GM18499 (cell line): ENCODE results near the gene UGCG.
"Not testable (repeated sequence)": the region's sequence is repeated elsewhere in the genome, so short reads cannot be mapped to it uniquely, and the experiment has no call there.

Experiments used
- ATAC-seq: cut with Tn5 transposase; IDR thresholded peaks from one replicate; pipeline ENCODE4 v1.9.1; 2021; ENCODE audit warnings: moderate number of reproducible peaks; ENCODE audit not compliant: insufficient read depth, unreplicated experiment

The UGCG gene

DNA sequence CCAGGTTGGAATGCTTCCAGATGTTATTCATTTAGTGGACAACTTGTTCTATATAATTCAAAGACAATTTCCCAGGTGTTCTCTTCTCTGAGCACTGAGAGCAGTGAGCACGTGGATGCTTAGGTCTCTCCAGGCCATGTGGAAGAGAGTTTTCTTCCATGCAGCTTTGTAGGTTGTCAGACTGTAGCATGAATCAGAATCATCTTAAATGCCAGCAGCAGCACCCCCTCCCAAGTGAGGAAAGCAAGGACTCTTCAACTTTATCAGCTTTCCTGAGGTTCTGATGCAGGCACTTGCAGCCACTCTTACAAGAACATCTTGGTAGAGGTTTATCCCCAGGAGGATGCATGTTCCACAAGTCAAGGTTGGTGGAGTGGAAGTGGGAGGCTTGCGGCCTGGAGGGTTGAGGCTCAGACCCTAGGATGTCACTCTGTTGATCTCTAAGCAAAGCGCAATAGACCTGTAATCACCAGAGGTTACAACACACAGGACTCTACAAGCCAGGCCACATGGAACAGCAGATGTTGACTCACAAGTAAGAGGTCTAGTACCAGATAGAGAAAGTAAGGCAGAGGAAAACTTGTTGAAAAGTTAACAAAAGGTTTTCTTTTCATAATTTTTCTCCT is 47.7 kb downstream of the UGCG start:
- ATAC-seq: no peak

DNA sequence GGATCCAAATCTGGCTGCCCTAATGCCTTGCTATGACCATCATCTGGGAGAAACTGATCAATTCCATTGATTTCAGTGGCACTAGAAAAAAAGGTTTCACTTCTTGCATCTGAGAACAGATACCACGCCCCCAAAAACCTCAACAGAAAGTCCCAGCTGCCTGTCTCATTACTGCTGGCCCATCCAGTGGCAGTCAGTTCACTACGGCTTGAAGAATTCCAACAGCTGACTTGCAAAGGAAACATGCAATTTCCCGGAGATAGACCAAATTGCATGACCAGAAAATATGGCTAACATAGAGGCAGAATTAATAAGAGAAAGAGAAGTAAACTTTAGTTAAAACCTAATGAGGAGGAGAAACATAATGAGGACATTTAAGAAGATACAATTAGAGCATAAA is 48.6 kb downstream of the UGCG start:
- peak; percentile 61 for ATAC-seq

DNA sequence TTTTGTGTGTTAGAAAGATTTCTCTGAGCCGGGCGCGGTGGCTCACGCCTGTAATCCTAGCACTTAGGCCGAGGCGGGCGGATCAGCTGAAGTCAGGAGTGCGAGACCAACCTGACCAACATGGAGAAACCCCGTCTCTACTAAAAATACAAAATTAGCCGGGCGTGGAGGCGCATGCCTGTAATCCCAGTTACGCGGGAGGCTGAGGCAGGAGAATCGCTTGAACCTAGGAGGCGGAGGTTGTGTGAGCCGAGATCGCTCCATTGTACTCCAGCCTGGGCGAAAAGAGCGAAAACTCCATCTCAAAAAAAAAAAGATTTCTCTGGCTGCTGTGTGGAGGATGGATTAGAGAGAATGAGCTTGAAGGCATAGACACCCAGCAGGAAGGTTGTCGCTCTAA is 51.5 kb downstream of the UGCG start:
- ATAC-seq: not testable (repeated sequence)

DNA sequence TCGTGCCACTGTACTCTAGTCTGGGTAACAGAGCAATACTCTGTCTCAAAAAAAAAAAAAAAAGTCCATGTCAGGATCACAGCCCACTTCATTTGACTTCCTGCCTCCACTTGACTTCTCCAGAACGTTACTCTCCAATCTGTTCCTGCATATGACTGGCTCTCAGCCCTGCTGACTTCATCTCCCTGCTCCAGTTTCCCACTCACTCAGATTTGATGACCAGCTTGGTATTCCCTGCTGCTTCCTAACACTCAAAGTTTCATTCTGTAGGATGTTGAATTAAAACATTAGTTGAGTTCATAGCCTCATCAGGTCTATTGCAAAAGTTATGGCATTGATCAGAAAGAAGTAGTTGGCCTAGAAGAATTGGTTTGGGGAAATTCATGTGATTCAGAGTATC is 52.3 kb downstream of the UGCG start:
- no peak for ATAC-seq

DNA sequence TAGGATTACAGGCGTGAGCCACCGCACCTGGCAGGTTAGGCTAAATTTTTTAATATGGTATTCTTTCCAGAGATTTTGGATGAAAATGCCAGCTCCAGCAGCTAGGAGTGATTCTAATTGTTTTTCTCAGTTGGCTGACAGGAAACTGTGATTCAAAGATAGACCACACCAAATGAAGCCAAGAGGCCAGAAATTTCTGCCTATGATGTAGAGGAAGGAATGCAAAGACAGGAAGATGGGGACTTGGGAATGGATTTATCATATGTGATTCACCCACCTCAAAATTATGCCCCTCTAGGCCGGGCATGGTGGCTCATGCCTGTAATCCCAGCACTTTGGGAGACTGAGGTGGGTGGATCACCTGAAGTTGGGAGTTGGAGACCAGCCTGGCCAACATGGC is 53.3 kb downstream of the UGCG start:
- ATAC-seq: no peak

DNA sequence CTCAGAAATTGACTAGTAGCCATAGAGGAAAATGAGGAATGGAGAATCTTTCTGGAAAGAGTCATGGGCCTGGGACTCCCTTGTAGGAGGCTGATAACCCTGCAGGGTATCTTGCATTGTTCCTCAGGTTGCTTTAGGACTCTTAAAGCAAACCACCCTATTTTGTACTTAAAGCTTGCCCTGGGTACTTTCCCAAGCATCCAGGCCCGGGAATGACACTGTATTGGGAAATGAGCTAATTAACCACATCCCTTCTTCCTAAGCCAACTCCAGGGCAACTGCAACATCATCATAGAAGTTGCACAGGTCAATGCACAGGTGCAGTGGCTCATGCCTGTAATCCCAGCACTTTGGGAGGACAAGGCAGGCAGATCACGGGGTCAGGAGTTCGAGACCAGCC is 55.9 kb downstream of the UGCG start:
- ATAC-seq: no peak

DNA sequence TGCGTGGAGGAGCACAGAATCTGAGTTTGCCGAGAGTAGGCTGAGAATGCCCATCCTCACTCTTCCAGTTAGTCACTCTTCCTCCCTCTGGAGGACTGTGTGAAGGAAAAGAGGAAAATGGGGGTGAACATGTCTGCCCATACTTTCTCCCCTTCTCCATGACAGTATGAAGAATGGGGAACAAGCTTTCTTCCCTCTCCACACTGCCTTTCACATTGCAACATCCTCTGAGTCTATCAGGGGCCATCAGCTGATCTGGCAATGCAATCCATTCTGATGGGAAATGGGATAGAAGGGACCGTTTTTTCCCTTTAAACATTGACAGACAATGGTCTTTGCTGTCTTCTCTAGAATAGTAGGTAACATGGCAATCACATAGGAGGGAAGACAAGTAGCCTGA is 56.8 kb downstream of the UGCG start:
- ATAC-seq: no peak

DNA sequence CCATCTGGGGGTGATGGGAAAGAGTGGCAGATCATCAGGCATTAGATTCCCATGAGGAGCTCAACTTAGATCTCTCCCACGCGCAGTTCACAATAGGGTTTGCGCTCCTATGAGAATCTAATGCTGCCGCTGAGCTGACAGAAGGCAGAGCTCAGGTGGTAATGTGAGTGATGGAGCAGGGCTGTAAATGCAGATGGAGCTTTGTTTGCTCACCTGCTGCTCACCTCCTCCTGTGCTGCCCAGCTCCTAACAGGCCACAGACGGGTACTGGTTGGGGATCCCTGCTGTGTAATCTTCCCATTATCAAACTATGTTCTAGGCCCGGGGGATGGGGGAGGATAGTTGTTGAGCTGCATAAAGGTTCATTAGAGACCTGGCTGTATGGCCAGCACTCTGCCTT is 58.4 kb downstream of the UGCG start:
- ATAC-seq: no peak

DNA sequence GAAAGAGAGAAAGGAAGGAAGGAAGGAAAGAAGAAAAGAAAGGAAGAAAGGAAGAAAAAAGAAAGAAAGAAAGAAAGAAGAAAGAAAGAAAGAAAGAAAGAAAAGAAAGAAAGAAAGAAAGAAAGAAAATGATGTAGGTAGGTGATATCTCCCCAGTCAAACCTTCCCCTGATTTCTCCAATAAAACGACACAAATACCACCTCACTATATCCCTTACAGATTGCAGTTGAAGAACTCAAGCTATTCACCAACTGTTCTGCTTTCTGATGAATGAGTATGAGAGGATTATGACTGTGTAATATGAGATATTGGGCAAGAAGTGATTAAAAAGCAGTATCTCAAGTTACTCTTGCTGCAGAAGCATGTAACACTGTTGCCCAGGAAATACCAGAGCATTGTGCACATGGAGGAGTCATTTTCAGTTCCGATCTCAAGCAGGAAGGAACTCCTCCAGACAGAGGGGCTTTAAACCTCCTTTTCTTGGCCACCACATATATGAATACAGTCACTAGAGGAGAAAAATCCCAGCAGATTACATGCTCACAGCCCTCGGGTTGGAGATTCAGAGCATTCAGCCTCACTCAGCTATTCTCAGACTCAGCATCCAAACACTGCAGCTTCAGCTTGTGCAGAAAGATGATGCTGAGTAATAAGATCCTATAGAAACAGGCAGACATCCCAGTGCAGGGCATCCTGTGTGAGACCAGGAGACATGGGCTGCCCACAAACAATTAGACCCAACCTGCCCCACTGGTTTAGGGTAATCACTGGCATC is 61.4 kb downstream of the UGCG start:
- ATAC-seq: no peak

DNA sequence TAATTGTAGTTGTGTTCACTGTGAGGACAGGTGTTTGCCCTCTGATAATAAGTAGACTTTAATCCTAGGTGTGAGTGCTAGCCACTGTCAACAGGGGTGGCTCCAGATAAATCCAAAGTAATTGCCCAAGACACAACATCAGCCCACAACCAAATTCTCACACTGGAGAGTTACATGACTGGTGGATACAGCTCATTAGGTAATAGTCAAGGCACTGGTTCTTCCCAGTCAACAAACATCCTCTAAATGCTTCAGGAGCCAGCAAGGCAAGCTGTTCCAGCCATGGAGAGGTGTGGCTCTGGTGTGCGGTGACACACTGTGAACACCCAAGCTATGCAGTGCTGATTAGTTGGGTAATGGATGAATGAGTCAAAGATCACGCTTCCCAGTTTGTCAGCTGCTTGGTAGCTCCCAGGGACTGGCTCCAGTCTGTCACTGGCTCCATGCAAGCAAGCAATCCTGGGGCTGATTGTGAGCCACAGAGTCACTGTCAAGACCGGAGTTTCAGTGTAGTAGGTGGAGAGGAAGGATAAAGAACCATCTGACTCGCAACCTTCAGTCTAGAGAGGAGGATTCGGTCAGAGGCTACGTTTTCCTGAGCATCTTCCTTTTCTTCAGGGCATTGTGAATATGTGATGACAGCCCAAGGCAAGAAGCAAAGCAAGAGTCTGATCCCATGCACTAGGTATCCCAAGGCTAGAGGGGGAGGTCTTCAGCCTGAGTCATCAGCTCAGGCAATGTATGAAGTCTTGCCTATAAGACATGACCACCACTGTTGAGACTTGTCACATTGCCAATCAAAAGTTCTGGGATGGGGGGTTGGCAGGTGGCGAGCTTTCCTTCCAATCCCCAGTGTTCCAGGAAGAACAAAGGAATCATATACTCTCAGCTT is 63.1 kb downstream of the UGCG start:
- ATAC-seq: no peak

DNA sequence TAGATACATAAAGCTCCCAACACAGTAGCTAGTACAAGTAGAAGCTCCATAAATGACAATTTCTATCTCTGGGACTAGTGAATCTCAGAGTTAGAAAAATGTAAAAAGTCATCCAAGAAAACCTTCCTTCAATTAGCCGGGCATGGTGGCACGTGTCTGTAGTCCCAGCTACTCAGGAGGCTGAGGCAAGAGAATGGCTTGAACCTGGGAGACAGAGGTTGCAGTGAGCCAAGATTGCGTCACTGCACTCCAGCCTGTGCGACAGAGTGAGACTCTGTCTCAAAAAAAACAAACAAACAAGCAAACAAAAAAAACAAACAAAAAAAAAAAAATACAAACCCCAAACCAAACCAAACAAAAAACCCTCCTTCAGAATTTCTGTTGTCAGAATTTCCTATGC is 63.9 kb downstream of the UGCG start:
- not testable (repeated sequence) for ATAC-seq

DNA sequence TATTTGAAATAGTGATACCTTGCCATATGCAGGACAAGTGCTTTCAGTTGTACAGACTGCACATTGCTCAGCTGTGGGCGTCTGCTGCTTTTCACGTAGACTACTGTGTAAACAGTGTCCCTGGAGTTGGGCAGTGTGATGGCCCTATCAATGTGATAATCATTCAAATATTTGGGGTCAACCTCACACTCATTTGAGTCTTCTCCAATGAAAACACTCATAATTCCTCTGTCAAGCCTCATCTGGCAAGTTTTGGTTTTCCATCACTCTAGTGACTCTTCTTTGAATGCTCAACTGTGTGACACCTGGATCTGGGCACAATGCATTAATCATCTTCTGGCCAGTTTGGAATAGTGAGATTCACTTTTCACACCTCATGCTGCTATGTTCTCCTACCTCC is 64.4 kb downstream of the UGCG start:
- ATAC-seq: no peak

DNA sequence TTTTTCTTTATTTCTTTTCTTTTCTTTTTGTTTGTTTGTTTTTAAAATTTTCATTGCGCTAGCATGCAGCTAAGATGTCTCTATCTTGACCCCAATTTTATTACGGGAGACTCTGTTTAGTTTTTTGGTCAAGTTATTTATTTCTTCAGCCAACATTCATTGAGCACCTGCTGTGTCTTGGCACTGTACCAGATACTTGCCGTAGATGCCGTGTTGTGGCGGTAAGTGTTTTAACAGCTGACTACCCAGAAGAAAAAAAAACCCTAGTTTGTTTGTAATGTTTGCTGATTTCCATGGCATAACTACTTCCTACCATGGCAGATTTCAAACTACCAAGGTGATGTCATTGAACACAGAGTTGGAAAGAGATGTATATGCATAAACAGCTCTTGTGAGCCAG is 65.0 kb downstream of the UGCG start:
- no peak for ATAC-seq

DNA sequence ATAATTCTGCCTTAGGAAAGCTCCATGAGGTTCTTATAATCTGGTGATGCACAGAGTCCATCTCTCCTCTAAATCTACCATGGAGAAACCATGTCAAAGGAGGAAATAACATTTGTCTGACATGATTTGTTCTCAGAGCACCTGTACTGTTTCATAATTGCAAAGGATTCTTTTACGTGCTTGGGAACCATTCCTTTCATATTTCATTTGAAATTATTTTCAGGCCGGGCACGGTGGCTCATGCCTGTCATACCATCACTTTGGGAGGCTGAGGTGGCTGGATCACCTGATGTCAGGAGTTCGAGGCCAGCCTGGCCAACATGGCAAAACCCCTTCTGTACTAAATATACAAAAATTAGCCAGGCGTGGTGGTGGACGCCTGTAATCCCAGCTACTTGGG is 65.4 kb downstream of the UGCG start:
- ATAC-seq: no peak

DNA sequence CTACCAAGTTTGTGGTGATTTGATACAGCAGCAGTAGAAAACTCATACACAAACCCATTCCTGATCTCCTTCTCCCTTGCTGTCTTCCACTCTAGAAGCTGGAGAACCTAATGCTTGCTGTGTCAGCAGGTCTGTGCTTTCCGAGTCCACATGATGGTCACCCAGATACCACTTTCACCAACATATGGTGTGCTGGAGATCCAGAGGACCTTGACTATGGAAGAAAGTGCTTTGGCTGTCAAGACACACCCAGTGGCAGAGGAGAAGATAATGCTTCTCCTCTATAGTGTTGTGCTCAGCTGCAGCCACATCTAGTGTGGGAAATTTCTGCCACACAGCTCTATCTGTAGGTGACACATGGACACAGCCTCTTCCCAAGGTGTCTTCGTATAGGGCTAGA is 67.4 kb downstream of the UGCG start:
- ATAC-seq: no peak

DNA sequence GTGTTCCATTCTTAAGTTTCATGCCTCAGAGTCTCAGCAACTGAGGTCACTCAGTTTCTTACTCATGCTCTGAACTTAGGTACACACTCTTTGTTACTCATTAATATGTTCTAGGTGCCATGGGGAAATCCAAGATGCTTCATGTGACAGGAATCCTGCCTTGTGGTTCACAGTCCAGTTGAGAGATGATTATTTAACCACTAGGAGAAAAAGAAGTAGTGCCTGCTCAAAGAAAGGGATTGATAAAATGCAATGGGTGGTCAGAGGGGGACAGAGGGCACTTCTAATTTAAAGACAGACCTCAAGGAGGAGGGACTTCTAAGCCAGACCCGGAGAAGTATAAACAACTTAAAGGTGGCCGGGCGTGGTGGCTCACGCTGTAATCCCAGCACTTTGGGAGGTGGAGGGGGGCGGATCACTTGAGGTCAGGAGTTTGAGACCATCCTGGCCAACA is 69.0 kb downstream of the UGCG start:
- ATAC-seq: peak; percentile 54

DNA sequence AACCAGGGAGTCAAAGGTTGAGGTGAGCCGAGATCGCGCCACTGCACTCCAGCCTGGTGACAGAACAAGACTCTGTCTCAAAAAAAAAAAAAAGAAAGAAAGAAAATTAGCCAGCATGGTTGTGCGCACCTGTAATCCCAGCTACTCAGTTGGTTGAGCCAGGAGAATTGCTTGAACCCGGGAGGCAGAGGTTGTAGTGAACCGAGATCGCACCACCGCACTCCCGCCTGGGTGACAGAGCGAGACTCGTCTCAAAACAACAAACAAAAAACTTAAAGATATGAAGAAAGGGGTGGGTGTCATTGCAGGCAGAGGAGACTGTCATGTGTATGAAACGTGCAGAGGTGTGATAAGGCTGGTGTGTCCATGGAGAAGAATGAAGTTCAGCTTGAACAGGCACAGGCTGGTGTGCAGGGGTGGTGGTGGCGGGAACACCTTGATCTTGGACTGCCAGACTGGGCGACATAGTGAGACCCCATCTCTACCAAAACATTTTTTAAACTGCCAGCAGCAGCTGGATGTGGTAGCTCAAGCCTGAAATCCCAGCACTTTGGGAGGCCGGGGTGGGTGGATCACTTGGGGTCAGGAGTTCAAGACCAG is 69.6 kb downstream of the UGCG start:
- ATAC-seq: no peak

DNA sequence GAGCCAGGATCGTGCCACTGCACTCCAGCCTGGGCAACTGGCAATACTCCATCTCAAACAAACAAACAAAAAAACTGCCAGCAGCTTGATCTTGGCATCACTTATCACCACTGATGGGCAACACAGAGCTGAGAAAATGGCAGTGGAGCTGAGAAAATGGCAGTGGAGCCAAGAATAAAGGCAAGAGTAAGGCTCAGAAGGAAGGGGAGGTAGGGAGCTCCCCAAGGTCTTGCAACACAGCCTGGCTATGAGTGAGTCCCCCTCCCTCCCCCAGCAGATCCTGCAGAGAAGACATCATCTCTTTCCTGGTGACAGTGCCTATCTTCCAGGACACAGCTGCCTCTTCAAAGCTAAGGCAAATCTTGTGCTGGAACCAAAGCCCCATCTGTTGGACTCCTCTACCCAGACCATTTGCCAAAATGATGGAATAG is 70.3 kb downstream of the UGCG start:
- no peak for ATAC-seq

DNA sequence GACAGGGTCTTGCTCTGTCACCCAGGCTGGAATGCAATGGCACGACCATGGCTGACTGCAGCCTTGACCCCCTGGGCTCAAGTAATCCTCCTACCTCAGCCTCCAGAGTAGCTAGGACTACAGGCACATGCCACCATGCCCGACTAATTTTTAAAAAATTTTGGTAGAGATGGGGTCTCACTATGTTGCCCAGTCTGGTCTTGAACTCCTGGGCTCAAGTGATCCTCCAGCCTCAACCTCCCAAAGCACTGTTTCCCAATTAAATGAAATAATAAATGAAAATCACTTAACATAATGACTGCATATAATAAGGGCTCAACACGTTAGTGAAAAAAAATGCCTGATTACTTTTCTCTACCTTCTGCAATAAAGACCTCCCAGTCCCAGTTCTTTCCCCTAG is 71.0 kb downstream of the UGCG start:
- no peak for ATAC-seq

DNA sequence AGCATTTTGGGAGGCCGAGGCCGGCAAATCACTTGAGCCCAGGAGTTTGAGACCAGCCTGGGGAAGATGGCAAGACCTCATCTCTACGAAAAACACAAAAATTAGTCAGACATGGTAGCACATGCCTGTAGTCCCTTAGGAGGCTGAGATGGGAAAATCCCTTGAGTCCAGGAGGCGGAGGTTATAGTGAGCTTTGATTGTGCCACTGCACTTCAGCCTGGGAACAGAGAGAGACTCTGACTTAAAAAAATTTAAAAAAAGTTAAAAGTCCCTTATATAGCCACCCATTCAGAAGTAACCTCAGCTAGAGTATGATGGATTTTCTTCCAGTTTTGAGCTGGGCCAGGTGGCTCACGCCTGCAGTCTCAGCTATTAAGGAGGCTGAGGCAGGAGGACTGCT is 72.4 kb downstream of the UGCG start:
- ATAC-seq: no peak

DNA sequence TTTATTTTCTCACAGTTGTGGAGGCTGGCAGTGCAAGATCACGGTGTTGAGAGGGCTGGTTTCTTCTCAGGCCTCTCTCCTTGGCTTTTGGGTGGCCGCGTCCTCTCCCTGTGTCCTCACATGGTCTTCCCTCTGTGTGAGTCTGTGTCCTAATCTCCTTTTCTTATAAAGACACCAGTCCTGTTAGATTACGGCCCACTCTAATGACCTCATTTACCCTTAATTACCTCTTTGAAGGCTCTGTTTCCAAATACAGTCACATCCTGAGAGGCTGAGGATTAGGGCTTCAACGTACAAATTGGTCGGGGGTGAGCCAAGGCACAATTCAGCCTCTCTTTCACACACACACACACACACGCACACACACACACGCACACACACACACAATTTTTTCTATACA is 73.0 kb downstream of the UGCG start:
- no peak for ATAC-seq
